Endothelial cell (in vitro differentiated cells): ENCODE data around the gene GRHL1. TPM values are rescaled to one million over a fixed set of nuclear protein-coding genes. Genes with fewer than 3 reads are reported as not detected.

Source experiments
- DNase-seq: peaks from one replicate; pipeline ENCODE4 v3.0.0; 2021; ENCODE audit warnings: low spot score
- H3K27ac Mint-ChIP-seq: one replicate; pipeline ENCODE4 v1.8.0; 2021; ENCODE audit warnings: mixed read lengths, inconsistent platforms; ENCODE audit not compliant: unreplicated experiment
- H3K27me3 Mint-ChIP-seq: one replicate; pipeline ENCODE4 v1.8.0; 2021; ENCODE audit warnings: mild to moderate bottlenecking, moderate library complexity, mixed read lengths, inconsistent platforms; ENCODE audit not compliant: unreplicated experiment
- H3K36me3 Mint-ChIP-seq: one replicate; pipeline ENCODE4 v1.8.0; 2021; ENCODE audit warnings: mild to moderate bottlenecking, low read depth, mixed read lengths, inconsistent platforms; ENCODE audit not compliant: unreplicated experiment
- H3K4me1 Mint-ChIP-seq: one replicate; pipeline ENCODE4 v1.8.0; 2021; ENCODE audit warnings: mild to moderate bottlenecking, mixed read lengths, inconsistent platforms; ENCODE audit not compliant: unreplicated experiment
- H3K4me3 Mint-ChIP-seq: one replicate; pipeline ENCODE4 v1.8.0; 2021; ENCODE audit warnings: mild to moderate bottlenecking, mixed read lengths, inconsistent platforms; ENCODE audit not compliant: unreplicated experiment
- H3K9me3 Mint-ChIP-seq: one replicate; pipeline ENCODE4 v1.8.0; 2021; ENCODE audit warnings: mixed read lengths, inconsistent platforms; ENCODE audit not compliant: unreplicated experiment
- CTCF ChIP-seq: fragments of 200-600 bp; sonication (generic); IDR thresholded peaks from one replicate; pipeline ENCODE4 v1.5.0; 2021; ENCODE audit warnings: antibody characterized with exemption; ENCODE audit not compliant: unreplicated experiment
- total RNA-seq: library from RNA; stranded (reverse); fragmentation: NEBNext Ultra II Directional; extraction: Animal tissue kit (Norgen Biotek cat#: 25700); gene quantifications from one replicate; pipeline ENCODE4 v1.2.1, GENCODE V29; 2021; ENCODE audit not compliant: unreplicated experiment

The GRHL1 gene
- total RNA-seq, 1 donor from 2014 or later = 1.7 TPM

- H3K4me1 Mint-ChIP-seq = no peaks in the 10 kb centered on the region
- no peak for DNase-seq
- TF ChIP-seq CTCF = no peak
- no peaks in the 10 kb centered on the region for H3K36me3 Mint-ChIP-seq
- no peak overlapping the region for H3K27ac Mint-ChIP-seq
- H3K4me3 Mint-ChIP-seq = no peak overlapping the region
- H3K27me3 Mint-ChIP-seq = peaks cover 4% of the 10 kb centered on the region
- no peaks in the 10 kb centered on the region for H3K9me3 Mint-ChIP-seq
These were observed 54.2 kb downstream of the GRHL1 start for GRCh38 chr2:10005461-10006235.

- Mint-ChIP-seq H3K4me3 (no peak overlapping the region), H3K9me3 (no peaks in the 10 kb centered on the region), H3K27ac (no peak overlapping the region), H3K36me3 (no peaks in the 10 kb centered on the region), H3K4me1 (no peaks in the 10 kb centered on the region), H3K27me3 (peaks cover 4% of the 10 kb centered on the region)
- TF ChIP-seq CTCF = no peak
- DNase-seq = no peak
These were observed 55.0 kb downstream of the GRHL1 start for GRCh38 chr2:10006236-10007161.

- no peak for TF ChIP-seq CTCF
- no peaks in the 10 kb centered on the region for H3K36me3 Mint-ChIP-seq
- no peak for DNase-seq
- peaks cover 4% of the 10 kb centered on the region for H3K27me3 Mint-ChIP-seq
- H3K4me1 Mint-ChIP-seq = no peaks in the 10 kb centered on the region
- H3K27ac Mint-ChIP-seq = no peak overlapping the region
- no peaks in the 10 kb centered on the region for H3K9me3 Mint-ChIP-seq
- H3K4me3 Mint-ChIP-seq = no peak overlapping the region
These were observed 55.9 kb downstream of the GRHL1 start for GRCh38 chr2:10007435-10007834.

GRCh38 chr2:10007921-10008808 is 56.7 kb downstream of the GRHL1 start:
- Mint-ChIP-seq H3K9me3 (no peaks in the 10 kb centered on the region), H3K4me1 (no peaks in the 10 kb centered on the region), H3K27ac (no peak overlapping the region), H3K4me3 (no peak overlapping the region), H3K36me3 (no peaks in the 10 kb centered on the region), H3K27me3 (peaks cover 4% of the 10 kb centered on the region)
- DNase-seq = no peak
- TF ChIP-seq CTCF = no peak
